ENCODE results near the gene EFCAB11.
"Not testable (repeated sequence)": the region's sequence is repeated elsewhere in the genome, so short reads cannot be mapped to it uniquely, and the experiment has no call there.

Gene EFCAB11

DNA sequence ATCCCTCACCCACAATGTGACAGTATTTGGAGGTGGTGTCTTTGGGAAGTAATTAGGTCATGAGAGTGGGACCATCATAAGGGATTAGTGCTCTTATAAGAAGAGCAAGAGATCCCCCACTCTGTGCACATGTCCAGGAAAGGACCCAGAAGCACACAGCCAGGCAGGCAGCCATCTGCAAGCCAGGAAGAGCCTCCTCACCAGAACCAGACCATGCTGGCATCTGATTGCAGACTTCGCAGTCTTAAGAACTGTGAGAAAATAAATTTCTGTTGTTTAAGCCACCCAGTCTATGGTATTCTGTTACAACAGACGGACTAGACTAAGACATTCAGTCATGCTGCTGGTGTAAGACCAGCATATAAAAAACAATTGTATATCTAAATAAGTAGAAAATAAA, 69.8 kb downstream of the EFCAB11 start:
- Histone ChIP-seq H3K9me3 (no peaks in the 10 kb centered on the region), H3K27ac (no peak overlapping the region), H3K4me3 (ENCODE audit: low read depth in 1 of 2, low read length in 1 of 2) (no peak overlapping the region), H3K4me1 (ENCODE audit: control insufficient read depth in 1 of 2, insufficient read depth in 1 of 2, low read depth in 1 of 2, low read length in 1 of 2) (peaks cover 10 to 13% of the 10 kb centered on the region in 2 experiments), H3K36me3 (no peaks in the 10 kb centered on the region), H3K27me3 (no peaks in the 10 kb centered on the region)
- TF ChIP-seq CTCF (IDR thresholded peaks at IDR 0.05), result no peak

GRCh38 chr14:89881839-89882238, 72.7 kb downstream of the EFCAB11 start:
- Histone ChIP-seq H3K36me3 (no peaks in the 10 kb centered on the region), H3K4me3 (ENCODE audit: low read depth in 1 of 2, low read length in 1 of 2) (no peak overlapping the region), H3K27ac (peak overlapping the region; percentile 0), H3K27me3 (no peaks in the 10 kb centered on the region), H3K9me3 (no peaks in the 10 kb centered on the region), H3K4me1 (ENCODE audit: control insufficient read depth in 1 of 2, insufficient read depth in 1 of 2, low read depth in 1 of 2, low read length in 1 of 2) (peaks cover 13 to 14% of the 10 kb centered on the region in 2 experiments)
- TF ChIP-seq CTCF (IDR thresholded peaks at IDR 0.05), result no peak

DNA sequence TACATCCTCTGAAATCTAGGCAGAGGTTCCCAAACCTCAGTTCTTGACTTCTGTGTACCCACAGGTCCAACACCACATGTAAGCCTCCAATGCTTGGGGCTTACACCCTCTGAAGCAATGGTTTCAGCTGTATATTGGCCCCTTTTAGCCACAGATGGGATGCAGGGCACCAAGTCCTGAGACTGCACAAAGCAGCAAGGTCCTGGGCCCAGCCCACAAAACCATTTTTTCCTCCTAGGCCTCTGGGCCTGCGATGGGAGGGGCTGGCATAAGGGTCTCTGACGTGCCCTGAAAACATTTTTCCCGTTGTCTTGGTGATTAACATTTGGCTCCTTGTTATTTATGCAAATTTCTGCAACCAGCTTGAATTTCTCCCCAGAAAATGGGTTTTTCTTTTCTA, 80.4 kb downstream of the EFCAB11 start:
- H3K27me3 ChIP-seq; H3K4me3 ChIP-seq (ENCODE audit: low read depth in 1 of 2, low read length in 1 of 2); H3K4me1 ChIP-seq (ENCODE audit: control insufficient read depth in 1 of 2, insufficient read depth in 1 of 2, low read depth in 1 of 2, low read length in 1 of 2); H3K36me3 ChIP-seq; H3K9me3 ChIP-seq; H3K27ac ChIP-seq: not testable (repeated sequence)

DNA sequence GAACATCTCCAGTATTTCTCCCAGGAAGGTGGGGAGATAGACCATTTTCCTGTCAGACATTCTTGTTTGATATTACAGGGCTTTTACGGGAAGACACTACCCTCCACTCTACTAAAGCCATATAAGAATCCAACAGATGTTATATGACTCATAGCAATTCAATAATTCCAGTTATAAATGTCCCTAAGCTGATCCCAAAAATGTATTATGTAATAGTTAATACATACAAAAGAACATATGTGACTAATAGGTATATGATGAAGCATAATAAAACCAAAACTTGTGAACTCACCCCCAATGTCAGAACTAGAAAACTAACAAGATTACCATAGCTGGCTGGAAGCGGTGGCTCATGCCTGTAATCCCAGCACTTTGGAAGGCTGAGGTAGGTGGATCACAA, 84.2 kb downstream of the EFCAB11 start:
- no peaks in the 10 kb centered on the region for H3K27me3 ChIP-seq
- H3K9me3 ChIP-seq, result no peaks in the 10 kb centered on the region
- H3K4me3 ChIP-seq (ENCODE audit: low read depth in 1 of 2, low read length in 1 of 2), result no peak overlapping the region
- H3K27ac ChIP-seq, result no peak overlapping the region
- H3K4me1 ChIP-seq (ENCODE audit: control insufficient read depth in 1 of 2, insufficient read depth in 1 of 2, low read depth in 1 of 2, low read length in 1 of 2), result no peaks in the 10 kb centered on the region
- H3K36me3 ChIP-seq, result no peaks in the 10 kb centered on the region
- no peak for TF ChIP-seq CTCF (IDR thresholded peaks at IDR 0.05)

- TF ChIP-seq CTCF (IDR thresholded peaks at IDR 0.05), result no peak
- no peak overlapping the region for H3K4me3 ChIP-seq (ENCODE audit: low read depth in 1 of 2, low read length in 1 of 2)
Observed at GRCh38 chr14:89869606-89870005, 84.9 kb downstream of the EFCAB11 start.

GRCh38 chr14:89866458-89866857, 88.1 kb downstream of the EFCAB11 start:
- Histone ChIP-seq H3K4me1 (ENCODE audit: control insufficient read depth in 1 of 2, insufficient read depth in 1 of 2, low read depth in 1 of 2, low read length in 1 of 2) (no peaks in the 10 kb centered on the region), H3K27ac (no peak overlapping the region), H3K4me3 (ENCODE audit: low read depth in 1 of 2, low read length in 1 of 2) (no peak overlapping the region), H3K27me3 (no peaks in the 10 kb centered on the region), H3K9me3 (no peaks in the 10 kb centered on the region), H3K36me3 (no peaks in the 10 kb centered on the region)
- no peak for TF ChIP-seq CTCF (IDR thresholded peaks at IDR 0.05)

More at GRCh38 chr14:89869606-89870005, 84.9 kb downstream of the EFCAB11 start:
- no peaks in the 10 kb centered on the region for H3K27me3 ChIP-seq
- H3K4me1 ChIP-seq (ENCODE audit: control insufficient read depth in 1 of 2, insufficient read depth in 1 of 2, low read depth in 1 of 2, low read length in 1 of 2), result no peaks in the 10 kb centered on the region
- no peak overlapping the region for H3K27ac ChIP-seq
- no peaks in the 10 kb centered on the region for H3K9me3 ChIP-seq
- no peaks in the 10 kb centered on the region for H3K36me3 ChIP-seq

Data from neutrophil (primary cell).